Prostate gland (tissue), 2 donors: Measurements from ENCODE around the gene PLA2G2E. TPM values are rescaled to one million over a fixed set of nuclear protein-coding genes. Genes with fewer than 3 reads are reported as not detected.
"Not testable (repeated sequence)": the region's sequence is repeated elsewhere in the genome, so short reads cannot be mapped to it uniquely, and the experiment has no call there.

Source experiments
- DNase-seq: peaks from one replicate; pipeline ENCODE4 v3.0.0-alpha.2; 2019; ENCODE audit warnings: low spot score
- H3K27ac ChIP-seq, 2 donors: fragments of 200-600 bp; sonication (generic); 2 replicates each; pipeline ENCODE4 v1.5.1; 2017 to 2019
- H3K27me3 ChIP-seq: fragments of 200-600 bp; sonication (generic); replicated peaks from 2 replicates; pipeline ENCODE4 v1.5.1; 2019; ENCODE audit not compliant: insufficient read depth
- H3K36me3 ChIP-seq, 2 donors: fragments of 200-600 bp; sonication (generic); 1 replicate in 1 of 2; 2 replicates in 1 of 2; pipeline versions ENCODE4 v1.5.1 to v1.8.1; 2017 to 2019
- H3K4me1 ChIP-seq: fragments of 200-600 bp; sonication (generic); replicated peaks from 2 replicates; pipeline ENCODE4 v1.5.1; 2019
- H3K4me3 ChIP-seq, 2 donors: fragments of 200-600 bp; sonication (generic); 2 replicates each; pipeline ENCODE4 v1.5.1; 2017 to 2019
- H3K9me3 ChIP-seq: fragments of 200-600 bp; sonication (generic); 2 replicates; pipeline ENCODE4 v1.5.1; 2017
- POLR2A ChIP-seq: fragments of 450-650 bp; IDR thresholded peaks from one replicate; pipeline ENCODE4 v1.6.1; 2016; ENCODE audit warnings: antibody characterized with exemption, mild to moderate bottlenecking
- POLR2AphosphoS5 ChIP-seq: sonication (generic); formaldehyde crosslinking; IDR thresholded peaks from one replicate; pipeline ENCODE4 v1.6.1; 2017; ENCODE audit warnings: antibody characterized with exemption
- WGBS: methylation state at CpG from one replicate; pipeline ENCODE4 v1.1.5; 2018; 5-methylcytosine and 5-hydroxymethylcytosine counted together
- intact Hi-C: fragments of 100-400 bp; cut with DNase I; formaldehyde crosslinking; loops from one replicate; pipeline ENCODE4 v1.14.2; 2022
- total RNA-seq, 2 donors: library from RNA; depleted of rRNA; stranded (reverse); fragments of >200 nt; gene quantifications; one replicate each; pipeline ENCODE4 v1.1.0, GENCODE V29; 2016
- TF ChIP-seq, protein P1 (sequence below), 4 experiments: fragments of 200-600 bp in 2 of 4; fragments of 450-650 bp in 2 of 4; sonication (generic) in 2 of 4; IDR thresholded peaks; 1 replicate in 3 of 4; 2 replicates in 1 of 4; pipeline ENCODE4 v1.5.1; 2016 to 2019; ENCODE audit warnings: antibody characterized with exemption in 4 of 4, mild to moderate bottlenecking in 2 of 4, moderate library complexity in 2 of 4

The PLA2G2E gene
- total RNA-seq, 2 donors from 2014 or later, result not detected

DNA sequence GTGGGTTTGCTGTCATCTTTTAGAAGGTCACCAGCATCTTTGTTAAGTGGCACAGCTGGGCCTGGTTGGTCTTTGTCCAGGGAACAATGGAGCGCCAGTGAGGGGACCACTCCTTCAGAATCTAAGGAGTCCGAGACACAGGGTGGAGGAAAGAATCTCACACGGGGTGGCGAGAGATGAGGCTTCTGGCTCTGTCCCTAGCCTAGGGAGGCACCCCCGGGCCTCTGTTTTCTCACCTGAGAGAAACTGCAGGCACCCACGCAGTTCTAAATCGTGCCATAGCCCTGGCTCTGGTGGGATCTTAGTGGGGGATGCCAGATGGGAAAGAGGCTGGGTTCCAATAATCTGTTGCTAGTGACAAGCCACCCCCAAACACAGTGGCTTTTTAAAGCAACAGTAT, 10.9 kb upstream of the PLA2G2E start:
- H3K4me1 ChIP-seq, result no peaks in the 10 kb centered on the region
- H3K9me3 ChIP-seq, result no peaks in the 10 kb centered on the region
- intact Hi-C loops, result no loop called here
- 92% methylated on average over 7 of the region's 7 CpGs for WGBS
- H3K27me3 ChIP-seq, result no peaks in the 10 kb centered on the region
- TF ChIP-seq POLR2A, result no peak
- no peak for TF ChIP-seq POLR2AphosphoS5
- TF ChIP-seq, protein P1, sequence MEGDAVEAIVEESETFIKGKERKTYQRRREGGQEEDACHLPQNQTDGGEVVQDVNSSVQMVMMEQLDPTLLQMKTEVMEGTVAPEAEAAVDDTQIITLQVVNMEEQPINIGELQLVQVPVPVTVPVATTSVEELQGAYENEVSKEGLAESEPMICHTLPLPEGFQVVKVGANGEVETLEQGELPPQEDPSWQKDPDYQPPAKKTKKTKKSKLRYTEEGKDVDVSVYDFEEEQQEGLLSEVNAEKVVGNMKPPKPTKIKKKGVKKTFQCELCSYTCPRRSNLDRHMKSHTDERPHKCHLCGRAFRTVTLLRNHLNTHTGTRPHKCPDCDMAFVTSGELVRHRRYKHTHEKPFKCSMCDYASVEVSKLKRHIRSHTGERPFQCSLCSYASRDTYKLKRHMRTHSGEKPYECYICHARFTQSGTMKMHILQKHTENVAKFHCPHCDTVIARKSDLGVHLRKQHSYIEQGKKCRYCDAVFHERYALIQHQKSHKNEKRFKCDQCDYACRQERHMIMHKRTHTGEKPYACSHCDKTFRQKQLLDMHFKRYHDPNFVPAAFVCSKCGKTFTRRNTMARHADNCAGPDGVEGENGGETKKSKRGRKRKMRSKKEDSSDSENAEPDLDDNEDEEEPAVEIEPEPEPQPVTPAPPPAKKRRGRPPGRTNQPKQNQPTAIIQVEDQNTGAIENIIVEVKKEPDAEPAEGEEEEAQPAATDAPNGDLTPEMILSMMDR (IDR thresholded peaks at IDR 0.05), result no peak
- no peak for DNase-seq
- H3K36me3 ChIP-seq, result no peaks in the 10 kb centered on the region
- H3K4me3 ChIP-seq, result no peak overlapping the region
- H3K27ac ChIP-seq, result no peak overlapping the region

GRCh38 chr1:19932866-19933265, 9.4 kb upstream of the PLA2G2E start:
- Histone ChIP-seq H3K36me3 (no peaks in the 10 kb centered on the region), H3K27ac (no peak overlapping the region), H3K4me3 (no peak overlapping the region), H3K4me1 (no peaks in the 10 kb centered on the region), H3K9me3 (no peaks in the 10 kb centered on the region), H3K27me3 (no peaks in the 10 kb centered on the region)
- TF ChIP-seq, protein P1 (IDR thresholded peaks at IDR 0.05), result no peak
- TF ChIP-seq POLR2A (no peak), POLR2AphosphoS5 (no peak)
- no peak for DNase-seq
- WGBS, result 0% methylated on average over 1 of the region's 1 CpG
- intact Hi-C loops, result no loop called here

- H3K4me3 ChIP-seq, H3K36me3 ChIP-seq, DNase-seq, H3K27me3 ChIP-seq, H3K4me1 ChIP-seq, H3K9me3 ChIP-seq, intact Hi-C loops, H3K27ac ChIP-seq: not testable (repeated sequence)
- WGBS, result 62% methylated on average over 3 of the region's 3 CpGs
These were observed 3.7 kb upstream of the PLA2G2E start for GRCh38 chr1:19927130-19927421.

GRCh38 chr1:19926296-19927129, 3.1 kb upstream of the PLA2G2E start:
- 61% methylated on average over 8 of the region's 8 CpGs for WGBS

DNA sequence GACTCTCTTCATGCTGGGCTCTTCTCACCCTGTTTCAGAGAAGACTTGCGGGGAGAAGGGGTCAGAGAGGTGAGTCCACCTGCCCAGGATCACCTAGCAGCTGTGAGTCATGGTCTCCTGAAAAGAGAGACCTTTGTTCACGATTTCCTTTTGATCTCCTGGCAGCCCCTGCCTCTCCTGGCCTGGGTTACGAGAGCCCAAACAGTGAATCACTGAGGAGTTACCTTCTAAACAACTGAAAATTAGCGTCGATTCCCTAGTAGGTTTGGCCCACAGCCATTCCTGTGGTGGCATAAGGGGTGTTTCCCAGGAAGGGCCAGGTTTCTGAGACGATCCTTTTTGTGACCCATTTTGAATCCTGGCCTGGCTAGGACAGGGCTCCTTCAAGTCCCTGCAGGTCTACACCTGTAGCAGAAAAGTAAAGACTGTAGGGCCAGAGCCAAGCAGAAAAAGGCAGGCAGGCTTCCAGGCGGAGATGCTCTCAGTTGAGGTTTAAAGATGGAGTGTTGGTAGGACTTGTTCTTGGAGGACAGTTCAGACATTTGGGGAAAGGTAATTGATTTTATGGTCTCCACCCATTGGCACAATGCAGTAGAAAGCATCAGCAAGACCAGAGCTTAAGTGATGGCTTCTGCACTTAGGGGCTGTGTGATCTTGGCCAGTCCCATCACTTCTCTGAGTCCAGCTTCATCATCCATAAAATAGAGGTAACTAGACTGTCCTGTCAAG, 2.1 kb upstream of the PLA2G2E start:
- no peaks in the 10 kb centered on the region for H3K9me3 ChIP-seq
- no peak overlapping the region for H3K4me3 ChIP-seq
- intact Hi-C loops, result no loop called here
- no peak for DNase-seq
- no peak overlapping the region for H3K27ac ChIP-seq
- H3K27me3 ChIP-seq, result no peaks in the 10 kb centered on the region
- WGBS, result 52% methylated on average over 7 of the region's 7 CpGs
- H3K4me1 ChIP-seq, result no peaks in the 10 kb centered on the region
- no peaks in the 10 kb centered on the region for H3K36me3 ChIP-seq
- TF ChIP-seq, protein P1 (IDR thresholded peaks at IDR 0.05), result no peak
- TF ChIP-seq POLR2A, result no peak
- TF ChIP-seq POLR2AphosphoS5, result no peak

More at GRCh38 chr1:19926296-19927129, 3.1 kb upstream of the PLA2G2E start:
- DNase-seq, result no peak
- TF ChIP-seq POLR2AphosphoS5 (no peak), POLR2A (no peak)
- TF ChIP-seq, protein P1 (IDR thresholded peaks at IDR 0.05), result no peak
- Histone ChIP-seq H3K4me3 (no peak overlapping the region), H3K4me1 (no peaks in the 10 kb centered on the region), H3K27me3 (no peaks in the 10 kb centered on the region), H3K9me3 (no peaks in the 10 kb centered on the region), H3K27ac (no peak overlapping the region), H3K36me3 (no peaks in the 10 kb centered on the region)
- intact Hi-C loops, result no loop called here
